H1 (cell line): ENCODE data around the gene SLC16A5. TPM values are rescaled to one million over a fixed set of nuclear protein-coding genes. Genes with fewer than 3 reads are reported as not detected.

Source experiments
- CTCF ChIA-PET: fragments of 300-600 bp; sonication (Branson Sonifier 250); formaldehyde crosslinking; loops from one replicate; lab custom pipeline; 2021; ENCODE audit not compliant: partially characterized antibody; lab: Charles Lee
- POLR2A ChIA-PET: fragments of 300-600 bp; sonication (Branson Sonifier 250); formaldehyde crosslinking; loops from one replicate; lab custom pipeline; 2021; ENCODE audit warnings: inconsistent platforms; ENCODE audit not compliant: partially characterized antibody; lab: Charles Lee
- DNase-seq, 2 experiments: peaks; one replicate each; pipeline versions ENCODE4 v3.0.0 to v3.0.0-alpha.2; 2010 to 2022; ENCODE audit warnings: low spot score in 2 of 2, low read depth in 1 of 2, mixed read lengths in 1 of 2
- FAIRE-seq: peaks from 2 replicates; lab custom pipeline; 2011; peaks lifted over from hg19 to GRCh38; lab: Jason Lieb, UNC
- H2AFZ ChIP-seq: 2 replicates; pipeline ENCODE4 v1.8.1; 2012; ENCODE audit warnings: low read length, inconsistent platforms
- H2AK5ac ChIP-seq: 2 replicates; pipeline ENCODE4 v1.6.1; 2013; ENCODE audit warnings: low read depth, low read length
- H2BK120ac ChIP-seq: replicated peaks from 2 replicates; pipeline ENCODE3; 2013; ENCODE audit warnings: low read depth, low read length, inconsistent platforms
- H2BK12ac ChIP-seq: 2 replicates; pipeline ENCODE4 v1.6.1; 2013; ENCODE audit warnings: low read depth, low read length
- H2BK15ac ChIP-seq: 2 replicates; pipeline ENCODE4 v1.6.1; 2013; ENCODE audit warnings: low read length
- H2BK20ac ChIP-seq: 2 replicates; pipeline ENCODE4 v1.6.1; 2013; ENCODE audit warnings: low read length
- H2BK5ac ChIP-seq: 2 replicates; pipeline ENCODE4 v1.6.1; 2013; ENCODE audit warnings: low read depth, low read length
- H3K14ac ChIP-seq: 2 replicates; pipeline ENCODE4 v1.6.1; 2013; ENCODE audit warnings: inconsistent platforms; ENCODE audit not compliant: insufficient read length
- H3K18ac ChIP-seq: 2 replicates; pipeline ENCODE4 v1.6.1; 2013; ENCODE audit warnings: low read length; ENCODE audit errors: extremely low read depth
- H3K23ac ChIP-seq: 2 replicates; pipeline ENCODE4 v1.6.1; 2013; ENCODE audit warnings: inconsistent platforms; ENCODE audit not compliant: insufficient read length
- H3K23me2 ChIP-seq: 2 replicates; pipeline ENCODE4 v1.6.1; 2013; ENCODE audit warnings: low read depth, low read length
- H3K27ac ChIP-seq: 2 replicates; pipeline ENCODE4 v1.6.1; 2011; ENCODE audit warnings: low read depth, low read length, inconsistent platforms
- H3K27me3 ChIP-seq, 4 experiments: replicated peaks in 1 of 4; 1 replicate in 1 of 4; 2 replicates in 3 of 4; pipeline versions ENCODE4 v1.6.1 to v1.8.1; 2011 to 2013; ENCODE audit warnings: low read length in 3 of 4, mild to moderate bottlenecking in 3 of 4, inconsistent platforms in 2 of 4, mixed read lengths in 2 of 4, moderate library complexity in 1 of 4; ENCODE audit not compliant: control insufficient read depth in 3 of 4, insufficient read depth in 3 of 4; ENCODE audit errors: extremely low read depth in 1 of 4
- H3K36me3 ChIP-seq, 4 experiments: 2 replicates each; pipeline versions ENCODE4 v1.6.1 to v1.8.1; 2011 to 2013; ENCODE audit warnings: mild to moderate bottlenecking in 4 of 4, low read length in 3 of 4, moderate library complexity in 2 of 4, control low read depth in 1 of 4, inconsistent platforms in 1 of 4; ENCODE audit not compliant: insufficient read depth in 4 of 4, control insufficient read depth in 2 of 4
- H3K4ac ChIP-seq: replicated peaks from 2 replicates; pipeline ENCODE3; 2013; ENCODE audit warnings: low read length, low read depth, mixed read lengths, inconsistent platforms; ENCODE audit not compliant: insufficient read length
- H3K4me1 ChIP-seq, 4 experiments: replicated peaks in 1 of 4; 1 replicate in 1 of 4; 2 replicates in 3 of 4; pipeline versions ENCODE4 v1.6.1 to v1.8.1; 2011 to 2013; ENCODE audit warnings: low read length in 3 of 4, inconsistent platforms in 2 of 4, mixed read lengths in 1 of 4; ENCODE audit not compliant: insufficient read depth in 4 of 4, control insufficient read depth in 3 of 4
- H3K4me2 ChIP-seq, 2 experiments: 2 replicates each; pipeline versions ENCODE4 v1.6.1 to v1.8.1; 2011 to 2013; ENCODE audit warnings: low read depth in 2 of 2, low read length in 2 of 2, control low read depth in 1 of 2, inconsistent platforms in 1 of 2, mild to moderate bottlenecking in 1 of 2; ENCODE audit not compliant: insufficient read depth in 1 of 2
- H3K4me3 ChIP-seq, 4 experiments: fragments of 200-600, 300-600 bp in 1 of 4; sonication (generic), shearing (Covaris generic), sonication (Bioruptor Twin) in 1 of 4; 2 replicates each; pipeline versions ENCODE4 v1.5.1 to v1.8.1; 2011 to 2016; ENCODE audit warnings: low read length in 4 of 4, low read depth in 3 of 4, control low read depth in 2 of 4, inconsistent platforms in 2 of 4, mild to moderate bottlenecking in 2 of 4, mixed read lengths in 1 of 4, moderate library complexity in 1 of 4; ENCODE audit not compliant: insufficient read depth in 2 of 4; ENCODE audit errors: extremely low read depth in 1 of 4
- H3K56ac ChIP-seq: replicated peaks from 2 replicates; pipeline ENCODE3; 2013; ENCODE audit warnings: low read depth, mild to moderate bottlenecking, mixed read lengths, low read length, inconsistent platforms; ENCODE audit not compliant: insufficient read length
- H3K79me1 ChIP-seq: 2 replicates; pipeline ENCODE4 v1.6.1; 2013; ENCODE audit warnings: low read depth, low read length, control low read depth
- H3K79me2 ChIP-seq, 2 experiments: 2 replicates each; pipeline versions ENCODE4 v1.6.1 to v1.8.1; 2012 to 2013; ENCODE audit warnings: low read length in 2 of 2, mild to moderate bottlenecking in 2 of 2, inconsistent platforms in 1 of 2; ENCODE audit not compliant: insufficient read depth in 2 of 2, control insufficient read depth in 1 of 2
- H3K9ac ChIP-seq, 4 experiments: replicated peaks in 1 of 4; 1 replicate in 1 of 4; 2 replicates in 3 of 4; pipeline versions ENCODE4 v1.6.1 to v1.8.1; 2011 to 2013; ENCODE audit warnings: low read depth in 3 of 4, low read length in 3 of 4, control low read depth in 2 of 4, mild to moderate bottlenecking in 2 of 4, moderate library complexity in 2 of 4, inconsistent platforms in 1 of 4; ENCODE audit errors: extremely low read depth in 1 of 4
- H3K9me3 ChIP-seq, 2 experiments: 2 replicates each; pipeline versions ENCODE4 v1.6.1 to v1.8.1; 2012 to 2013; ENCODE audit warnings: mild to moderate bottlenecking in 2 of 2, moderate library complexity in 2 of 2, control low read depth in 1 of 2, inconsistent platforms in 1 of 2, low read depth in 1 of 2, low read length in 1 of 2, mixed read lengths in 1 of 2; ENCODE audit not compliant: insufficient read depth in 2 of 2
- H4K20me1 ChIP-seq, 2 experiments: replicated peaks in 1 of 2; 2 replicates each; pipeline versions ENCODE3 to v1.8.1; 2011 to 2013; ENCODE audit warnings: inconsistent platforms in 2 of 2, low read length in 2 of 2, mild to moderate bottlenecking in 1 of 2; ENCODE audit not compliant: insufficient read depth in 2 of 2, control insufficient read depth in 1 of 2
- H4K5ac ChIP-seq: 2 replicates; pipeline ENCODE4 v1.6.1; 2013; ENCODE audit warnings: low read length, low read depth, mixed read lengths, inconsistent platforms; ENCODE audit not compliant: insufficient read length
- H4K8ac ChIP-seq: 2 replicates; pipeline ENCODE4 v1.8.0; 2013; ENCODE audit warnings: mild to moderate bottlenecking, moderate library complexity, low read length, inconsistent platforms; ENCODE audit not compliant: insufficient read depth; ENCODE audit errors: extremely low read depth
- H4K91ac ChIP-seq: replicated peaks from 2 replicates; pipeline ENCODE3; 2013; ENCODE audit warnings: low read length, mixed read lengths, inconsistent platforms; ENCODE audit not compliant: insufficient read length
- ATF2 ChIP-seq: IDR thresholded peaks from 2 replicates; pipeline ENCODE4 v1.6.1; 2012; ENCODE audit warnings: low read length, inconsistent platforms
- BCL11A ChIP-seq, 2 experiments: IDR thresholded peaks; one replicate each; pipeline ENCODE4 v1.6.1; 2011; ENCODE audit warnings: low read depth in 2 of 2, low read length in 2 of 2, mild to moderate bottlenecking in 2 of 2
- SIN3A ChIP-seq, 2 experiments: IDR thresholded peaks in 1 of 2; conservative IDR thresholded peaks in 1 of 2; 2 replicates each; pipeline ENCODE4 v1.6.1; 2011 to 2012; ENCODE audit warnings: low read length in 2 of 2, improper control_type of control experiment in 1 of 2, low read depth in 1 of 2, mild to moderate bottlenecking in 1 of 2
- TAF1 ChIP-seq: IDR thresholded peaks from 2 replicates; pipeline ENCODE4 v1.6.1; 2011; ENCODE audit warnings: mild to moderate bottlenecking, low read depth, low read length
- TAF7 ChIP-seq: optimal IDR thresholded peaks from 2 replicates; pipeline ENCODE3; 2011; ENCODE audit warnings: low read depth, mild to moderate bottlenecking, inconsistent platforms, low read length, moderate library complexity, borderline replicate concordance
- TCF12 ChIP-seq: IDR thresholded peaks from 2 replicates; pipeline ENCODE4 v1.6.1; 2011; ENCODE audit warnings: low read depth, mild to moderate bottlenecking, low read length
- TEAD4 ChIP-seq: IDR thresholded peaks from 2 replicates; pipeline ENCODE4 v1.6.1; 2012; ENCODE audit warnings: low read depth, low read length, inconsistent platforms, mixed read lengths
- ZNF274 ChIP-seq: IDR thresholded peaks from 2 replicates; pipeline ENCODE4 v1.7.0; 2012; ENCODE audit warnings: low read length, borderline replicate concordance; ENCODE audit errors: extremely low read depth
- whole genome bisulfite sequencing, 2 experiments: shearing (Covaris generic) in 1 of 2; methylation state at CpG; one replicate each; pipeline versions ENCODE4 v1.1.6 to v1.1.7; 2013 to 2015; ENCODE audit warnings: low lambda C conversion rate in 2 of 2, mixed read lengths in 2 of 2, inconsistent platforms in 1 of 2, low coverage in 1 of 2, missing lambda C conversion rate in 1 of 2; ENCODE audit not compliant: insufficient replicate concordance in 2 of 2, insufficient coverage in 1 of 2, insufficient read length in 1 of 2; ENCODE audit errors: extremely low coverage in 1 of 2, missing lambda C conversion rate in 1 of 2; 5-methylcytosine and 5-hydroxymethylcytosine counted together
- polyA plus RNA-seq, 7 experiments: library from polyadenylated mRNA; depleted of rRNA in 3 of 7; stranded (reverse) in 5 of 7; unstranded in 2 of 7; fragments of >200 nt in 5 of 7; fragments of 200-250 nt in 2 of 7; gene quantifications; 1 replicate in 5 of 7; 2 replicates in 1 of 7; 4 replicates in 1 of 7; pipeline versions ENCODE4 v1.2.1 to v1.2.3, GENCODE V29; 2011 to 2013; ENCODE audit warnings: missing spikeins in 2 of 7, mixed read lengths in 2 of 7
- total RNA-seq: library from RNA; stranded (reverse); fragmentation: NEBNext Ultra II Directional; extraction: Animal tissue kit (Norgen Biotek cat#: 25700); gene quantifications from 2 replicates; pipeline ENCODE4 v1.2.1, GENCODE V29; 2021
- TF ChIP-seq, protein P1 (sequence below): IDR thresholded peaks from 2 replicates; pipeline ENCODE4 v1.6.1; 2012; ENCODE audit warnings: inconsistent platforms

The SLC16A5 gene
- total and polyA plus RNA-seq, 2 of the 8 experiments (the other 6 are each of a cell fraction or from before 2014, with no cell fraction given), result 17.1 to 34.7 TPM

DNA sequence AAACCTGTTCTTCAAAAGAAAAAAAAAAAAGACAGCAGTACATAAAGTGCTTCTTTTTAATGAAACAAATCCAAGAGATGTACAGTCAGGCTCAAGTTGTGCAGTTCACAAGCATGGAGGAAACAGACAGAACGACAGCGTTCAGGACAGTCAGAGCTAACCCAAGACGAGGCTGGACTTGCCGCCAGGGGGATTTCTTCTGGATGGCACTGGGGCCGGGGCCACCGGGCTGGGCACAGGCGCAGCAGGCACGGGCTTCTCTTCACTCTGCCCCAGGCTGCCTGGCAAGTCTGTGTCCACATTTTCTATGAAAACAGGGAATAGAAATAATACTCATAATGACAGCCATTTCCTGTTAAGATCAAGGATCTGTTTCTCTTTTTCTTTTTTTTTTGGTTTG is 48.2 kb downstream of the SLC16A5 start:
- no peaks in the 10 kb centered on the region for H4K20me1 ChIP-seq
- H3K79me1 ChIP-seq, result no peaks in the 10 kb centered on the region
- no peak overlapping the region for H3K4me2 ChIP-seq
- ChIA-PET CTCF (interaction anchor here (0.6 to 2.3 kb wide), 3 partner anchors 31 to 275 kb away, joined by 3 to 7 read pairs (median 3); no protein-coding TSS in a partner anchor), POLR2A (interaction anchor here (0.7 to 4.9 kb wide), 5 partner anchors 10 to 43 kb away, joined by 3 to 29 read pairs (median 3); partner anchors contain the start of genes ARMC7 and JPT1)
- no peaks in the 10 kb centered on the region for H3K4me1 ChIP-seq
- H3K14ac ChIP-seq, result no peak overlapping the region
- DNase-seq, result no peak
- H3K9me3 ChIP-seq, result no peaks in the 10 kb centered on the region
- 96% methylated on average over 8 of the region's 8 CpGs; no CpG with 5 or more reads in 1 of the 2 experiments for WGBS, 2 experiments
- H3K56ac ChIP-seq, result no peak overlapping the region
- H4K91ac ChIP-seq, result no peak overlapping the region
- H3K27ac ChIP-seq, result no peak overlapping the region
- no peak overlapping the region for H3K4me3 ChIP-seq
- FAIRE-seq, result no peak
- TF ChIP-seq TEAD4 (no peak), ZNF274 (no peak), SIN3A (conservative IDR thresholded peaks at IDR 0.05 in 1 of 2, IDR thresholded peaks at IDR 0.05 in 1 of 2; ENCODE audit: low read depth in 1 of 2, low read length in 2 of 2) (no peak), TAF1 (no peak), BCL11A (IDR thresholded peaks at IDR 0.05; ENCODE audit: low read depth in 2 of 2, low read length in 2 of 2) (no peak), TAF7 (no peak), TCF12 (no peak), ATF2 (no peak)
- TF ChIP-seq, protein P1, sequence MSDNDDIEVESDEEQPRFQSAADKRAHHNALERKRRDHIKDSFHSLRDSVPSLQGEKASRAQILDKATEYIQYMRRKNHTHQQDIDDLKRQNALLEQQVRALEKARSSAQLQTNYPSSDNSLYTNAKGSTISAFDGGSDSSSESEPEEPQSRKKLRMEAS, result no peak
- no peak overlapping the region for H3K4ac ChIP-seq
- H3K9ac ChIP-seq, result no peak overlapping the region
- H2AK5ac ChIP-seq, result no peak overlapping the region
- no peak overlapping the region for H4K8ac ChIP-seq
- no peak overlapping the region for H4K5ac ChIP-seq
- H2BK5ac ChIP-seq, result no peak overlapping the region
- H2BK15ac ChIP-seq, result no peak overlapping the region
- no peak overlapping the region for H2BK120ac ChIP-seq
- no peak overlapping the region for H3K18ac ChIP-seq
- no peak overlapping the region for H2AFZ ChIP-seq
- no peaks in the 10 kb centered on the region for H3K27me3 ChIP-seq
- H3K79me2 ChIP-seq, result peaks cover 0 to 3% of the 10 kb centered on the region in 2 experiments; a peak in 1 of 4 replicates
- H3K23me2 ChIP-seq, result peaks cover 2% of the 10 kb centered on the region; the same call in 1 of the 2 replicates
- H3K23ac ChIP-seq, result no peak overlapping the region
- no peak overlapping the region for H2BK20ac ChIP-seq
- no peak overlapping the region for H2BK12ac ChIP-seq
- peaks cover 2 to 53% (median 19%) of the 10 kb centered on the region in 4 experiments; a peak in 7 of 8 replicates for H3K36me3 ChIP-seq
